Activated T-helper 1 cell treated with Interleukin-2 at 50 U/mL for 16 hours (primary cell): ENCODE measurements around the gene GDPD5.

ENCODE experiments used
- DNase-seq: peaks from one replicate; pipeline ENCODE4 v3.0.0-alpha.2; 2020; ENCODE audit warnings: low read depth

The GDPD5 gene

DNA sequence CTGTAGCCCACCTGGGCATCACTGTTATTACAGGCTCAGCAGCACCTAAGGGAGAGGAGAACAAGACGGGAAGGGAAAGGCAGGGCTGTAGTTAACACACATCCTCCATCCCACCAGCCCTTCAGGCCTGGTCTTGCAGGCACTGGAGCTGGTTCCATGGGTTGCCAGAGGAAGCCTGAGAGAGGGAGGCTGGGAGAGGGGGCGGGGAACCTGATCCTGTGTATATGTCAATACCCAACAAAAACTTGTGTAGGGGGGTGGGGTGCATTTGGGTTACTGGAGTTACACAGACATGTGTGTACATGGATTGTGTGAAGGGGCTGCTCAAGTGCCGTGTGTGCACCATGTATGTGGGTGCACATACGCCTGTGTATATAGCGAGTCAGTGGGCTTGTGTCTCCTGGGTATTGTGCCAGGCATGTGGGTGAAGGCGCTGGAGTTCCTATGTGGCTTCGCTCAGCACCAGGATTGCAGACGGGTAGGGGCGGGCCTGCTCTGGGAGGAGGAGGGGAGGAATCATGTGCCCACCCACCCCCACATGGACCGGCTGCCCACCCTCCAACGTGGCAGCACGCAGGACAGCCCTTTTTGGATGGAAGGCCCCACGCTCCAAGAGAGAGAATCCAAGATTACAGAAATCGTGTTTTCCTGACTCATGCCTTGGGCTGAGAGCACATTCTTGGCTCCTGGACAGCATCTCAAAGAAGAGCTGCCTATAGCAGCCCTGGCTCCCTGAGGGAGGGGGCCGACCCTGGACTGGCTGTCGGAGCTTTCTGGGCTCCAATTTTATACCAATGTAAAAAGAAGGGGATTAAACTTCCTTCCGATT lies 32.1 kb upstream of the GDPD5 start:
- DNase-seq, result no peak

DNA sequence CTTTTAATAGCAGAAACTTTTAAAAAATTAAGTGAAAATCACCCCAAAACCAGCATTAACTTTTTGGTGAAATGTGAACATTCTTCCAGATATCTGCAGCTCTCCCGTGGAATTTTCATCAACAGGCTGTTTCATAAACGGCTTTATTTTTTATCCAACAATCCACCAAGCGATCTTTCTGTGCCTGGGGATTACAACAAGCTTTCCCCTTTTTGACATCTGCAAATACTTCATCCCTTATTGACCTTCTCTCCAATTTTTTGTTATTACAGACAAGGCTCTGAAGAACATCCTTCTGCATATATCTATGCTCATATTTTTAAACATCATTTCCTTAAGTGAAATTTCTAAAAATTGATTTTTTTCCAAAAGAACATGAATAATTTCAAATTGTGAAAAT lies 30.5 kb upstream of the GDPD5 start:
- DNase-seq, result no peak

DNA sequence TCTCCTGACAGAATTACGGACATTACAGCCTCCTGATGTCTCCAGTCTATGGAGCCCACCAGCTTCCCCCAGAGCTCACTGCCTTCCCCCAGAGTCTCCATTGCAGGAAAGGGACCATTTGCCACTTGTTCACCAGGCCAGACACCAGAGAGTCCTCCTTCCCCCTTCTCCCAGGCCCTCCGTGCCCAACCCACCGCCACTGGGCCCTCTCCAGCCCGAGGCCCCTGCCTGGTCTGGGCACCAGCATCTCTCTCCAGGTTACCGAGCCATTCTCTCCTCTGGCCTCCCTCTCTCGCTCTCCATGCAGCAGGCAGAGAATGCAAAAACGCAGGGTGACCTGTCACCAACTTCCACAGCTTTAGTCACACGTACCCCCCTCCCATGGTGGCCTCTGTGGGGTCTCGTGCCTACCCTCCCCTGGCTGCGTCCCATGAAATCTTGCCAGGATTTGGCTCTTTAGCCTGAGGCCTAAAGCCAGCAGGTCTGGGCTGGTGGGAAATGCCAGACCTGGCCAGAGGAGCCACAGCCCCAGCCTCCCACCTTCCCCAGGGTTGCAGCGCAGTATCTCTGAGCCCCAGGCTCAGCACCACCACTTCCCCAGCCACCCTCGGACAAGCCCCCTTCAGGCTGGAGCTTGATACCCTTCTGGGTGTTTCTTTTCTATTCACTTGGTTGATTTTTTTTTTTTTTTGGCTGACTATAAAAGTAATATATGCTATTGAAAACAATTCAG lies 29.5 kb upstream of the GDPD5 start:
- no peak for DNase-seq

DNA sequence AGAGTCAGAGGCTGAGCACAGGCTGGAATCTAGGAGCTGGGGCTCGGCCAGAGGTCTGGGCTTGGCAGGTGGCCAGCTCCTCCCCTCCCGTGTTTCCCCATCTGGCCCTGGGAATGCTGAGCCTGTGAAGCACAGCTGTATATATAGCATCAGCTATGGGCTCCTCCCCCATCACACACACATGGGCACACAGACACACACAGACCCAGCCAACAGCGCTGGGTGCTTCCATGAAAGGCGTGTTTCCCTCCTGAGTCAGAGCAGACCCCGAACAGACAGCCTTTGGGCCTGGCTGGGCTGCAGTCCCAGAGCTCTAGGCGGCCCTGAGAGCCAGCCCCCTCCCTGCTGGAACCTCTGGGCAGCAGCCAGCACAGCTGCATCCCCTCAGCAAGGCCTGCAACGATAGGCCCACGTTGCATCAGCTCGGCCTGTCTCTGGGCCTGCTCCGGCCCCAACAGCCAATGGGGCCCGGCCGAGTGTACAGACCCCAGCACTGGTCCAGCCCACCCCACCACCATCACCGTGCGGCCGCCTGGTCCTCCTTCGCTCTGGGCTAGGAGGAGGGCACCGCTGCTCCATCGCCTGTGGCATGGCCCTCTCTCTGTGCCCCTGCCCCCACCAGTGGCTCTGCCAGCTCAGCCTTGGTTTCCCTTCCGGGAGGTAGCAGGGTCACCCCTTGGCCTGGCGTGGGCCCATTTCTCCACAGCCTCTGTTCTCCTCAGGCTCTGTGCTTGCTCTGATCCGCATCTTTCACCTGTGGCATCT lies 28.7 kb upstream of the GDPD5 start:
- no peak for DNase-seq

DNA sequence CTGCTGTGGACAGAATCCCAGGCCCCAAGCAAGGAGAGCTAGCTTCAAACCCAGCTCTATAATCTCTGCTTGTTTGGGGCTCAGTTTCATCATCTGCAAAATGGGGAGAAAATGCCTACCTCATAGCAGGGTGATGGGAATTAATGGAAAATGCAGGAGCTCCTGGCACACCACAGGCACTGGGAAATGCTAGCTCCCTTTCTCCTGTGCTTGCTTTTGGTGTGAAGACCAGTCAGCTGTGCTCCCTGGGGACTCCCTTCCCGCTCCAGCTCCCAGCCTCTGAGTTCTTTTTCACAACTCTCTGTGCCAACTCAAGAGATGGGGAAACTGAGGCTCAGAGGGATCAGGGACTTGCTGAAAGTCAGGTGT lies 28.1 kb upstream of the GDPD5 start:
- DNase-seq, result no peak

DNA sequence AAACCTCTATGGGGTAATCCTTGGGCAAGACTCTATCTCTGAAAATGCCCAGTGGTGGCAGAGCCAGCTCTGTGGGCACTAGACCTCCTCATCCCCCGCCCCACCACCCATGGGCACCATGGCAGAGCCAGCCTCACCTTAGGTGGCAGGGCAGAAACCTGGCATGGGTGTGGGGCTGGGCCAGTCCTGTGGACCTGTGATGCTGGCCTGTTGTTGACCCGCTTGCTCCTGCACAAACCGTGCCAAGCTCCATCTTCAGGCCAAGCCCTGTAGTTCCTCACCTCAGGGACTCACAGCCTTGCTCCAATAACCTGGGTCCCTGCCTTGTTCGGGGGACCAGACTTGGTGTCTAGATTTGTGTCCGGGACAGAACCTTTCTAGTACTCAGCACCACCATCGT lies 27.4 kb upstream of the GDPD5 start:
- no peak for DNase-seq

DNA sequence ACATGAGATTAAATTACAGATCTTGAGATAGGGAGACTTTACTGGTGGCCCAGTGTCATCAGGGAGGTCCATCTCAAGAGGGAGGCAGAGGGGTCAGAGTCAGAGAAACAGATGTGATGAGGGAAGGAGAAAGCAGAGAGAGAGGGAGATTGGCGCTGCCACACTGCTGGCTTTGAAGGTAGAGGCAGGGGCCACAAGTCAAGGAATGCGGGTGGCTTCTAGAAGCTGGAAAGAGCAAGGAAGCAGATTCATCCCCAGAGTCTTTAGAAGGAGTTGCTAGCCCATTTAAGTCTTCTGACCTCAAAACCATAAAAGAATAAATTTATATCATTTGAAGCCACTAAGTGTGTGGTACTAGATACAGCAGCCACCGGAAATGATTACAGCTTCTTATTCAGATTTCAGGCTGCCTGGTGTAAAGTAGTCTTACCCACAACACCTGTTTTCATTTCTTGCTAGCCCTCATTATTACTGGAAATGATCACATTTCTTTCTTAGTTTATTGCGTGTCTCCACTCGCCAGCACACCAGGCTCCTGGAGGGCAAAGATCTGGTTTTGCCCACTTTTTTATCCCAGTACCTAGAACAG lies 23.7 kb upstream of the GDPD5 start:
- DNase-seq, result no peak

DNA sequence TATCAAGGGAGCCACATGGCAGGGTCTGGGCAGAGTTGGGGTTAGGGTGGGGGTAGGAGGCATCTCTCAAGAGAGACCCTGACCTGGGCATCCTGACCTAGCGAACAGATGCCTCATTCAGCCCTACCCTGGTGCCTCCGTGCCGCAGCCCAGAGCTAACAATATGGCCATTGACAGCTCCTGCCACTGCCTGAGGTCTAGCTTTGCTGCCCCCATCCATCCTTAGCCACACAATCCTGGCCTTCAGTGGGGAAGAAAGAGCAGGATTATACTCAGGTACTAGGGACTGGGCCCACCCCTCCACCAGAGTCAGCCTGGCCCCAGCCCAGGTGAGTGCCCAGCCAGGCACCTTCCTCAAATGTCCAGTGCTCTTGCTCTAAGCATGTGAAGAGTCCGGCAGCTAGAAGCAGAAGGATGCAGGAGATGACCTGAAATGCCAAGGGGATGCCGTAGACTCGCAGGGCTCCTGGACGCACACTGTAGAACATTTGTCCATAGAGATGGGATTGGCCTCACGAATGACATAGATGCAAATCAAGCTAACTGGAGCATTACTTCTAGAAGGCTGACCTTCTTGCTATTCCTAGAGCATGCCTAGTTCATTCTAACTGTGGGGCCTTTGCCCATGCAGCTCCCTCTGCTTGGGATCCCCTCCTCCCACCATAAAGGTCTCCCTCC lies 23.0 kb upstream of the GDPD5 start:
- DNase-seq, result no peak

DNA sequence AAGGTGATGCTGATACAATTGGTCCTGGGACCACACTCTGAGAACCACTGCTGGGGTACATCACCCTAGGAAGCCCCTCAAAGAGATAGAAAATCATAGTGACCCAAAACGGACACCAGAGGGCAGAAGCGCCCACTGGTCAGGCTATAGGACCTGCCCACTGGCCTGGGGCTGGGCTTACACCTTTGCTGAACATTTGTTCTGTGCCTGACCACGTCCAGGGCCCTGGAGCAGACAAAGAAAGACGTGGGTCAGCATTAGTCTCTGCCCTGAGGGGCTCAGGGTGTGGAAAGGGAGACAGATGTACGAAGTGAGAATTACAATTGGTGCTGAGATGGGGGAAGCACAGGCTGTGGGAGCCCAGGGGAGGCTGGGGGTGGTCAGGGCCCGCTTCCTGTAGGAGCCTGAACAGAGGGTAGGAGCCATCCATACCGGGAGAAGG lies 21.9 kb upstream of the GDPD5 start:
- DNase-seq, result no peak

DNA sequence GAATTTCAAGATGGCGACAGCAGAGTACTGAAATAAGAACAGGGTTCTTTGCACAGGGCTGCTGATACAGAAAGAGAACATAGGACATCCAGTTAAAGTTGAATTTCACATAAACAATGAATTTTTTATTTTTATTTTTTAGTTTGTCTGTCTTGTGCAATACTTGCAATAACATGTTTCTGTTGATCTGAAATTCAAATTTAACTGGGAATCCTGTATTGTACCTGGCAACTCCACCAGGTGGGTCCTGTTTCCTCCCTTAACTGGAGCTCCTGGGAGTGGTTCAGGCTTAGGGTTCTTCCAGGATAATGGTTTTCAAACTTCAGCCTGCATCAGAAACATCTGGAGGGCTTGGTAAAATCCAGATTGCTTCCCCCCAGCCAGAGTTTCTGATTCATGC lies 21.4 kb upstream of the GDPD5 start:
- no peak for DNase-seq

DNA sequence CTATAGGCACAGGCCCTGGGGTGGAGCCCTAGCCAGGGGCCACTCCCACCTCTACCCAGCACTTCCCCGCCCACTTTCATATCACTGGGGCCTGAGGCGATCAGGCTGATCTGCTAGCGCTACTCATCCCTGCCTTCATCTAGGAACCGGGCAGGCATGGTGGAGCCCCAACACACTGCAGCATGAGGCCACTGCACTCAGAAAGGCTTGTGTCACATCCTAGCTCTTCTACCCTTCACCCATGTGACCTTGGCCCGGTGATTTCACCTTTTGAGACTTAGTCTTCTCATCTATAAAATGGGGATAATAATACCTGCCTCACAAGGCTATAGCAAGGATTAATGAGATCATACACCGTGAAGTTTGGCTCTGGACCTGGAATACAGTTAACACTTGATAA lies 18.1 kb upstream of the GDPD5 start:
- no peak for DNase-seq

DNA sequence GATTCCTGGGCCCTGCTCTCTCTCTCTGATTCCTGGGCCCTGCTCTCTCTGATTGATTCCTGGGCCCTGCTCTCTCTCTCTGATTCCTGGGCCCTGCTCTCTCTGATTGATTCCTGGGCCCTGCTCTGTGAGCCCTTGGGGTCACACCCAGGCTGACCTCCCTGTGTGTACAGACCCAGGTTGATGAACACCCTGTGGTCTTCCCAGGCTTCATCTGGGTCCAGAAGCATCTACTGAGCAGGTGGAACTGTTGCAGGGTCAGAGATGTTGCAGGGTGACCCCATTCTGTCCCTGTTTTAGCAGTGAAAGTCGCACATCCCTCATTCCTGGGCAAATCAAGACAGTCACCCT lies 16.3 kb upstream of the GDPD5 start:
- DNase-seq, result no peak

DNA sequence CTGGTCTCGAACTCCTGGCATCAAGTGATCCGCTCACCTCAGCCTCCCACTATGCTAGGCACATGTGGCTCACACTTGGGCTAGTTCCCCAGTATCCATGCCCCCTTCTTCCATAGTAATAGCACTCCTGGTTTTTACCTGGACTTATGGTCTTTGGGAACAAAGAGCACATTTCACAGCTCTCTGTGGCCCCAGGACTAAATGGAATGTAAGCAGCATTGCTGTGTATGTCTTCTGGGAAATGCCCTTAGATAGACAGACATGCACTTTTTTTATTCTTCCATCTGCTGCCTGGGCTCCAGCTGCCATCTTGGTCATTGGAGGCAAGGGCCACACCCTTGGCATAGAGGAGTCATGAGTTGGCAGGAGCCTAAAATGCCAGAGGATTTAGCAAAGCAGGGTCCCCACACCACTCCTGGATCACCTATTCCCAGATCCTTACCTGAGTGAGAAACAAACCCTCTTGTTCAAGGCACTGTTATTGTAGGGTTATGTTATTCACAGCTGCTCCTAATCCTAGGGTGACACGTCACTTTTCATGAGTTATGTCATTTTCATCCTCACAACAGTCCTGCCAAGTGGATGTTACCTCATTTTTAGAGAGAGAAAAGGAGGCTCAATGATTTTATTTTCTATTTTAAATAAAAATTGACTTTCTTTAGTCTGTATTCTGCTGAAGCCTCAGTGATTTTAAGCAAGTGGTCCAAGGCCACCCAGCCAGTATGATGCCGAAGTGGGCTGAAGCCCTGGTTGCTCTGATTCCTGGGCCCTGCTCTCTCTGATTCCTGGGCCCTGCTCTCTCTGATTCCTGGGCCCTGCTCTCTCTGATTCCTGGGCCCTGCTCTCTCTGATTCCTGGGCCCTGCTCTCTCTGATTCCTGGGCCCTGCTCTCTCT lies 15.7 kb upstream of the GDPD5 start:
- no peak for DNase-seq

DNA sequence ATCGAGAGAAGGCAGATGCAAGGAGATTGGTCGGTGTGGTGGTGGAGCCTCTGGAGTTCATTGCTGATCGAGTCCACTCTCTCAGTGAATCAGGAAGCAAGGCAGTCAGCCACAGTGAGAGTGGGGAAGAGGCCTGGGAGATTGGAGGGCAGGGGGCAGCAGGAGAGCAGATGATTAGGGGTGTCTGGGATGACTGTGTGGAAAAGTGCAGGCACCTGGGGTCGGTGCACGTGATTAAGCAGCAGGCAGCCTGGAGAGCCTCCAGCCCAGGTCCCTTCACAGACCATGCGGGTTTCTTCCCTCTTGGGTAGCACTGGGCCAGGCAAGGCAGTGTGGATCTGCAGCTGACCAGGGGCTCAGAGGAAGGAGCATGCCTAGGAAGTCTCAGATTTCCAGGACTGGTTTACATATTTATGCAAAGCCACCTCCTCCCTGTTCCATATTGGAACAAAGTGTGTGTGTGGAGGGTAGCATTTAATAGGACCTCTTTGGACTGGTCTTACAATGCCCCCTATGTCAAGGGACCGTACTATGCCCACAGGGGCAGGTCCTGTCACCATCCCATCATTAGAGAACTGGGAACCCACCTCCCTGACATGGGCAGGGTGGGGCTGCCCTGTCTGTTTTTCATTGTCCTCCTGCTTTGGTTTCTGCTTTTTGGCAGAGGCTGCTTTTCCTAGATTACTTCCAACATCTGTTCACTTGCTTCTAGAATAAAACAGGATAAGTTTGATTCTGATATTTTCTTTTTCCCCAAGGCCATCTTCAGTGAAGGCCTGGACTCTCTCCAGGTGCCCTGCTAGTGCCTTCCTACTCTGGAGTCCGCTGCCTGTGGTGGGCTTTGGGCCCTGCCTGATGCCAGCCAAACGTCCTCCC lies 14.0 kb upstream of the GDPD5 start:
- DNase-seq, result no peak

DNA sequence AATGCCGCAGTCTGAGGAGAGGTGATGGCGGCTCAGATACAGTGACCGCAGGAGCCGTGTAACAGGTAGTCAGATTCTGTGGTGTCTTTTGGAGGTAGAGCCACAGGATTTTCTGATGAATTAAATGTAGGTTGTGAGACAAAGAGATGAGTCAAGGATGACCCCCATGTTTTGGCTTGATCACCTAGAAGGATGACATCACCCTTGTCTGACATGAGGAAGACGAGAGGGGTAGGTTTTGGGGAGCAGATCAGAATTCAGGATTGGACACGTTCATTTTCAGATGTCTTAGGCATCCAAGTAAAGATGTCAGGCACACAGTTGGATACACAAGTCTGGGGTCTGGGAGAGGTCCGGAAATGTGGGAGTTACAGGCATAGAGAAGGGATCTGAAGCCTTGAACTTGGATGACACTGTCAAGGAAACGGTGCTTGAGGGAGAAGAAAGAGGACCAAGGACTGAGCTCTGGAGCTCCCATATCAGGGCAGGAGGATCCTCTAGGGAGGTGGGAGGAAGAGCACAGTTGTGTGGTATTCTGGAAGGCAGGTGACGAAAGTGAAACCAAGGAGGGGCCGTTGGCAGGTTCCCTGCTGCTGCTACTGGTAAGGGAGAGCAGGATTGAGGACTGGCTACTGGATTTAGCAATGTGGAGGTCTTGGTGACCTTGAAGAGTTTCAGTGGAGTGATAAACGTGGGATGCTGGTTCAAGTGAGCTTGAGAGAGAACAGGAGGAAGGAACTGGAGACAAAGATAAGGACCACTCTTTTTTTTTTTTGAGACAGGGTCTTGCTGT lies 12.6 kb upstream of the GDPD5 start:
- DNase-seq, result no peak

DNA sequence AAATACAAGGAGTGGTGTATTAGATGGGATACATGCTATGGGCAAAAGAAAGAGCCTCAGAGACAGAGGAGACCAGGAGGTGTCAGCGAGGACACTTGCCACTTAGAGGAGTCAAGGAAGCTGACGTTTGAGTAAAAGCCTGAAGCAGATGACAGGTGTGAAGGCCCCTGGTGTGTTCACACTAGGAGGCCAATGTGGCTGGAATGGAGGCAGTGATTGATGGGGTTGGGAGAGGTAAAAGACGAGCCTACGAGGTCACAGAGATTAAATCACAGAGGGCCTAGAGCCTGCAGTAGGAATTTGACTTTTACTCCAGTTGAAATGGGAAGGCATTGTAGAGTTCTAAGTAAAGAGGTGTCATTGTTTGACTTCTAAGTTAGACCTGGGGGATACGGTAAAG lies 12.0 kb upstream of the GDPD5 start:
- no peak for DNase-seq

DNA sequence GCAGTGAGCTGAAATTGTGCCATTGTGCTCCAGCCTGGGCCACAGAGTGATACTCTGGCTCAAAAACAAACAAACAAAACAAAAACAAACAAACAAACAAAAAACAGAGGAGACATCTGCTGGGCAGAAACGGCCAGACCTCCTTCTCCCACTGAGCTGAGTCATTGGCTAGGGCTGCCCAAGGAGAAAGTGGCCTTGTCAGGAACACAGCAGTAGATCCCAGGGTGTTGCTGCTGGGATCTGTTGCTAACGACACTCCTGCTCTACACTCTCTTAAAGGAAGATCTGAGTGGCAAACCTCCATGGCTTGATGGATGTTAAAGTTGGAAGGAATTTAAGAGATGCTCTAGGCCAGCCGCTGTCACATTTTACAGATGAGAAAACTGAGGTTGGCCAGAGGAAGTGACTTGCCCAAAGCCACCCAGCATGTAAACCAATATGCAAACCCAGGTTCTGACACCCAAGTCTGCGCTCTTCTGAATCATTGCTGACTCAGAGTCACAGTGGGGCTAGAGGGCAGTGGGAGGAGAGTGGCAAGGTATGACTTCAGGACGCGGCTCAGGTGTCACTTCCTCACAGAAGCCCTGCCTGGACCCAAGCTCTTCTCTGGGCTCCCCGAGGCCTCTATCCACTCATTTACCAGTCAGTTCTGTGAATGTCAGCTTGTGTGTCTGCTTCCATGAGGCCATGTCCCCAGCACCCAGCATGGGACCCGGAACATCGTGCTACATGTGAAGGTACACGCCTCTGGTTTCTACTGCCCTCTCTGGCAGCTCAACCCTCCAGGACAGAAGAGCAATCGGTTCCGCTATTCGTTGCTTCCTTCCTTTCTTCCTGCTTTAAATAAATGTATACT lies 11.3 kb upstream of the GDPD5 start:
- DNase-seq, result no peak

DNA sequence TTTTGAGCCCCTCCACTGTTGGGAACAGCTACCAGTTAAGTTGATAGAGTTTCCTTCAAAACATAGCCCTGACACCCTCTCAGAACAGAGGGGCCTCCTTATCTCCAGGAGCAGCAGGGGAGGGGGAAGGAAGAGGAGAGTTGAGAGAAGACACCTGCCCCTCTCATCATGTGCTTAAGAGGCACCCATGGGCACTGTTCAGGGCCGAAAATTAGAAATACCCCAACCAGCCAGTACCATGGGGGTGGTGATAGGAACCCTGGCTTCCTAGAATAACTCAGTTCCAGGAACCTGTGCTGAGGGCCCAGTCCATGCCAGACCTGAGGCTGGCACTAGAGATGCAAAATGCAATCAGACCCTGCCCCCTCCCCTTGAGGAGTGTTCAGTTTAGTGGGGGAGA lies 9.3 kb upstream of the GDPD5 start:
- no peak for DNase-seq
